ENCODE results near the gene PCDHB7.
"Not testable (repeated sequence)": the region's sequence is repeated elsewhere in the genome, so short reads cannot be mapped to it uniquely, and the experiment has no call there.

DNA sequence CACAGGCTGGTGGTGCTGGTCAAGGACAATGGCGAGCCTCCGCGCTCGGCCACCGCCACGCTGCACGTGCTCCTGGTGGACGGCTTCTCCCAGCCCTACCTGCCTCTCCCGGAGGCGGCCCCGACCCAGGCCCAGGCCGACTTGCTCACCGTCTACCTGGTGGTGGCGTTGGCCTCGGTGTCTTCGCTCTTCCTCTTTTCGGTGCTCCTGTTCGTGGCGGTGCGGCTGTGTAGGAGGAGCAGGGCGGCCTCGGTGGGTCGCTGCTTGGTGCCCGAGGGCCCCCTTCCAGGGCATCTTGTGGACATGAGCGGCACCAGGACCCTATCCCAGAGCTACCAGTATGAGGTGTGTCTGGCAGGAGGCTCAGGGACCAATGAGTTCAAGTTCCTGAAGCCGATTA is 43.6 kb downstream of the PCDHB7 start:
- TF ChIP-seq, protein P1, sequence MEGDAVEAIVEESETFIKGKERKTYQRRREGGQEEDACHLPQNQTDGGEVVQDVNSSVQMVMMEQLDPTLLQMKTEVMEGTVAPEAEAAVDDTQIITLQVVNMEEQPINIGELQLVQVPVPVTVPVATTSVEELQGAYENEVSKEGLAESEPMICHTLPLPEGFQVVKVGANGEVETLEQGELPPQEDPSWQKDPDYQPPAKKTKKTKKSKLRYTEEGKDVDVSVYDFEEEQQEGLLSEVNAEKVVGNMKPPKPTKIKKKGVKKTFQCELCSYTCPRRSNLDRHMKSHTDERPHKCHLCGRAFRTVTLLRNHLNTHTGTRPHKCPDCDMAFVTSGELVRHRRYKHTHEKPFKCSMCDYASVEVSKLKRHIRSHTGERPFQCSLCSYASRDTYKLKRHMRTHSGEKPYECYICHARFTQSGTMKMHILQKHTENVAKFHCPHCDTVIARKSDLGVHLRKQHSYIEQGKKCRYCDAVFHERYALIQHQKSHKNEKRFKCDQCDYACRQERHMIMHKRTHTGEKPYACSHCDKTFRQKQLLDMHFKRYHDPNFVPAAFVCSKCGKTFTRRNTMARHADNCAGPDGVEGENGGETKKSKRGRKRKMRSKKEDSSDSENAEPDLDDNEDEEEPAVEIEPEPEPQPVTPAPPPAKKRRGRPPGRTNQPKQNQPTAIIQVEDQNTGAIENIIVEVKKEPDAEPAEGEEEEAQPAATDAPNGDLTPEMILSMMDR (conservative IDR thresholded peaks at IDR 0.05; ENCODE audit: low read length) = not testable (repeated sequence)
- TF ChIP-seq EZH2phosphoT487 (IDR thresholded peaks at IDR 0.05; ENCODE audit: borderline replicate concordance, low read depth, low read length) = not testable (repeated sequence)

Data from OCI-LY7 (cell line).